Measurements from ENCODE around the gene PRLH.

PRLH gene, protein sequence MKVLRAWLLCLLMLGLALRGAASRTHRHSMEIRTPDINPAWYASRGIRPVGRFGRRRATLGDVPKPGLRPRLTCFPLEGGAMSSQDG

GRCh38 chr2:237566401-237567235, at the start of gene PRLH:
Gene PRLH, plus strand, starts transcription at chr2:237566574. Its CDS starts 0 bp downstream, at chr2:237566574.
- no peak for DNase-seq

DNA sequence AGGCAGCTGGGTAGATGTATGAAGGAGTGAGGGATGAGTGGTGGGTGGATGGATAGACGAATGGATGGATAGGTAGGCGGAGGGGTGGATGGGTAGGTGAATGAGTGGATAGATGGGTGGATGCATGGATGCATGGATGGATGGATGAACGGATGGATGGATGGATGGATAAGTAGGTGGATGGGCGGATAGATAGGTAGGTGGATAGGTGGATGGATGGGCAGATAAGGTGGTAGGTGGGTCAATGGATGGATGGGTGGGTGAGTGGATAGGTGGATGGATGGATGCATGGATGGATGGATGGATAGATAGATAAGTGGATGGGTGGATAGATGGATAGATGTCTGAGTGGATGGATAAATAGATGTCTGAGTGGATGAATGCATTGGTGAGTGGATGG, 49.2 kb upstream of the PRLH start:
- DNase-seq: no peak

- DNase-seq: no peak
Observed at GRCh38 chr2:237517990-237518389, 48.4 kb upstream of the PRLH start.

DNA sequence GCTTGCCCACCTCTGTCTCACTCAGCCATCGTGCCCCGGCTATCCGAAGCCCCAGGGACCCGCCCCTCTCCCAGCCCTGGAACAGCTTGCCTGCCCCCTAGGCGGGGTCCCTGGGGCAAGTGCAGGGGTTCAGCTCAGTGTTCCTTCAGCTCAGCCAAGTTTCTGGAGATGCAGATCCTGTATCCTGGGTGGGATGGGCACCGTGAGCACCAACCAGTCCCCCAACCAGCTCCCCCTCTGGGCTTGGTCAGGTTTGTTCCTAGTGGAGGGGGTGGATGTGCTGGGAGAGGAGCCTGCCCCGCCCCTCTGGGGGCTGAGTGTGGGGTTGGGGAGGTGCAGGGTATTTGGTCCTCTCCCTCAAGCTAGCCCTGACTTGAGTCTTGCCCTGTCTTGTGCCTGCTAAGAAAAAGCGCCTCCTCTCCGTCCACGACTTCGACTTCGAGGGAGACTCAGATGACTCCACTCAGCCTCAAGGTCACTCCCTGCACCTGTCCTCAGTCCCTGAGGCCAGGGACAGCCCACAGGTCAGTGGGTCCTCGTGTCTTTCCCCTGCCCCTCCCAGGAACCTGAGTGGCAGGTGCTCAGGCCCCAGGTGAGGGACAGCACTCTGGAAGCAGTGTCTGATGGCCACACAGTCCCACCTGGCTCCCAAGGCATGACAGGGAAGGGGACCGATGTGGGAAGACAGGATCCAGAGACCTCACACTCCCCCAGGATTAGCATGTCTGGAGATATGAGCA, 46.7 kb upstream of the PRLH start:
- no peak for DNase-seq

DNA sequence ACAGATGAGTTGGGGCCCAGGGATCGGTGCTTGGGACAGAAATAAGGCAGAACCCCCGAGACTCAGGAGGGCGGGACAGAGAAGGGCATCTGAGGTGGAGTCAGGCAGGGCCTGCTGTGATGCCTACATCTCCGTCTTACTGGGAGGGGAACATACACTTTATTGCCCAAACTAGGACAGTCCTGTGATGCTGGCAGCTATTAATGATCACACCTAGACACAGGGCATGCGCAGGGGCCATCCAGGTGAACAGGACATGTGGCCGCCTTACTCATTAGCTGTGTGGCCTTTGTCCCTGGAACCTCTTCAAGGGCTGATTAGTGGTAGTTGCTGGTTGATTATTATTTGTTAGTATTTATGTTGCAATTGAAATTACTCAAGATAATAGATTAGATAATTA, 46.1 kb upstream of the PRLH start:
- DNase-seq: no peak

- DNase-seq: no peak
Observed at GRCh38 chr2:237524631-237525030, 41.7 kb upstream of the PRLH start.

DNA sequence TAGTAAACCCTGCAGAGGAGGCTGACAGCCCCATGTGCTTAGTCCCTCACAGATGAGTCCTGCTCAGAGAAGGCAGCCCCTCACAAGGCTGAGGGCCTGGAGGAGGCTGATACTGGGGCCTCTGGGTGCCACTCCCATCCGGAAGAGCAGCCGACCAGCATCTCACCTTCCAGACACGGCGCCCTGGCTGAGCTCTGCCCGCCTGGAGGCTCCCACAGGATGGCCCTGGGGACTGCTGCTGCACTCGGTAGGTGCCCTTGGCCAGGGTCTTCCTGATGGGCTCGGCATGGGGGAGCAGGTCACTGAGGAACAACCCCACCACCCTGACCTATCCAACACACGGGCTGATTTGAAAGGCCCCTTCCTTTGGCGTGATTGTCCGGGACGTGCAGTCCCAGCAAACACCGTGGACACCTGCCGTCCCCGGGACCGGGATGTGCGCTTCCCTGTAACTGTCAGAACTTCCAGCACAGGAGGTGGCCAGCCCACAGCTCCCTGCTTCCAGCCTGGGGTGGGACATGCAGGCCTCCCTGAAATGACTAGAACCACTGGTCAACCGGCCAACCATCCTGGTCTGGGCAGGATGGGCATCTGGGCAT, 40.7 kb upstream of the PRLH start:
- no peak for DNase-seq

DNA sequence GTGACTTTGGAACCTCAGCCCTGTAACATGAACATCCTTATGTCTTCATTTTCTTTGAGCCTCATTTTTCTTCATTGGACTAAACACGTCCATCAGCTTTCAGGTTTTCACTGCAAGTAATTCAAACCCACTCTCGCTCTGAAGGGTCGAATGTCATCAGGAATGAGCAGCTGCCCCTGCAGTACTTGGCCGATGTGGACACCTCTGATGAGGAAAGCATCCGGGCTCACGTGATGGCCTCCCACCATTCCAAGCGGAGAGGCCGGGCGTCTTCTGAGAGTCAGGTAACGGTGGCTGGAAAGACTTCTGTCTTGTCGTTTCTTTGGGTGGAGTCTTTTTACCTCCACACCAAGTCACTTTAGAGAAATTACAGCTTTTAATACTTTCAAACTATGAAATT, 39.1 kb upstream of the PRLH start:
- no peak for DNase-seq

GRCh38 chr2:237527766-237528165, 38.6 kb upstream of the PRLH start:
- no peak for DNase-seq

GRCh38 chr2:237529452-237530402, 36.6 kb upstream of the PRLH start:
- DNase-seq: no peak

- no peak for DNase-seq
Observed at GRCh38 chr2:237530472-237531433, 35.6 kb upstream of the PRLH start.

- DNase-seq: no peak
Observed at GRCh38 chr2:237532160-237532559, 34.2 kb upstream of the PRLH start.

GRCh38 chr2:237533668-237534161, 32.7 kb upstream of the PRLH start:
- DNase-seq: no peak

DNA sequence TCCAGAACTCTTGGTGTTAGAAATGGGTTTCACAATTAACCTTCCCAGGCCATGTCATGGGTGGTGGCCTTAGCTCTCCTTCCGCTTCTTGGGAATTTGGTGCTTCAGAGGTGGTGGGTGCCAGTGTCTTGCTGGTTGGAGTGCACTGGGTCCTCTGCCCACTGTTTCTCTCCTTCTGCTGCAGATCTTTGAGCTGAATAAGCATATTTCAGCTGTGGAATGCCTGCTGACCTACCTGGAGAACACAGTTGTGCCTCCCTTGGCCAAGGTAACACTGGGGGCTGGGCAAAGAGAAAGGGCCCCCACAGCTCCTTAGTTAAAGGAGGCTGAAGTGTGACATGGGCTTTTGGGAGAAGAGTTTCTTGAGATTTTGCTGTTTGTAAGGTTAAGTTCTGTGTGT, 32.0 kb upstream of the PRLH start:
- DNase-seq: no peak

DNA sequence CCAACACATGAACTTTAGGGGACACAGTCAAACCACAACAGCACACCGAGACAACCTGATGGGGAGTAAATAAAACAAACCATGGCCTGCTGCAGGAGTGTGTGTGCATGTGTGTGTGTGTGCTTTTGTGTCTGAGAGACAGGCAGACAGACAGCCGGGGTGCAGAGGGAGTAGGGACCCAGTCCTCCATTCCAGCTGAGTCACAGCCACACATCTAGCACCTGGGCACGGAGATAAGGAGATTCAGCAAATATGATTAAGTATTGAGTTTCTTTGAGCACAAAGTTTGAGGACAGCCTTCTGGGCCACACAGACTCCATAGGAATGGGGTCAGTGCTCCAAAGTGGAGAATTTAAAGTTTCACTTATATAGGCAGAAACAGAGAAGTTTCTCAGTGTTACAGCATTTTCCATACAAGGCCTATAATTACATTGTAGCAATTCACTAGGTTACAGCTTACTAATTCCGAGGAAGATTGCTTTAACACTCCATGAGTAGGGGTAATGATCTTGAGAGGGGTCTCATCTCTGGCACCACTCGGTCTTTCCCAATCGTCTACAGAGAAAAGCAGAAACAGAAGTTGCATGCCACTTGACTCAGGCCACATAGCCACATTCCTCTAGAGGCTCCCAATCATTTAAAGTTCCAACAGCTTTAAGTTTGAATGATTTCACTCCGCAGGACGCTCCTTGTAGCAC, 30.8 kb upstream of the PRLH start:
- DNase-seq: no peak

- no peak for DNase-seq
Observed at GRCh38 chr2:237536083-237536415, 30.3 kb upstream of the PRLH start.

GRCh38 chr2:237536617-237537016, 29.8 kb upstream of the PRLH start:
- DNase-seq: no peak

GRCh38 chr2:237538001-237538720, 28.2 kb upstream of the PRLH start:
- no peak for DNase-seq

DNA sequence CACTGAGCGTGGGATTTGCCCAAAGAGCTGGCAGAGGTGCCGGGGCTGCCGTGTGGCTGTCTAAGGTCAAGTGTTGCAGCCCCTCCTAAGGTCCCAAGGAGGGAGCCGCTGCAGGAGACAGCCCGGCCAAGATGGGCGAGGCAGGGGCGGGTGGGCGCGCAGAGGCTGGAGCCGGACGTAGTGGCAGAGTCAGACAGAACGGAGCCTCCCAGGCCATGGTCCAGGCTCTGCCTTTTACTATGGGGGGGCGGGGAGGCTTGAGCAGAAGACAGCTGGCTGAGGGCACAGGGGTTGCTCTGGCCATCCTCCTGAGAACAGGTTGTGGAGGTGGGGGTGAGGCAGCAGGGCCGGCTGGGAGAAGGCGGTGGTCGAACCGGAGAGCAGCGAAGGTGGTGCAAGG, 27.5 kb upstream of the PRLH start:
- DNase-seq: no peak

DNA sequence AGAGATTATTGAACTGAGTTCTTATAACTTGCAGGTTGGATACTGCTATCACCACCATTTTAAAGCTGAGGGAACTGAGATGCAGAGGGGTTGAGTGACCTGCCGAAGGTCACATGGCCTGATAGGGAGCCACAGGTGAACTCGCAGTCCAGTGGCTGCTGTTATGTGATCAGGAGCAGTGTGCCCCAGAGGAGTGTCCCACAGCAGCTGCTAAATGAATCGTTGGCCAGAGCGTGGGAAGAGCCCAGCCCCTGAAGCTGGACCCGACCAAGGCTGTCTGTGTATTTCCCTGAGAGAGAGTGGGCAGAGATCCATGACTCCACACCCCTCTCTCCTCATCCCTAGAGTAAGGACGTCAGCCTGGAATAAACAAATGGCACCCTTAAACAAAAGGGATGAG, 26.7 kb upstream of the PRLH start:
- no peak for DNase-seq

Data from NCI-H510A treated with DMSO at 0.1 percent for 48 hours (cell line).